Activated naive CD8-positive, alpha-beta T cell treated with anti-CD3 and anti-CD28 coated beads for 36 hours (primary cell): ENCODE measurements around the gene RHBDD3. TPM values are rescaled to one million over a fixed set of nuclear protein-coding genes. Genes with fewer than 3 reads are reported as not detected.
A peak's percentile ranks its signal among the peaks of the same experiment; 100 is the strongest.
"Not testable (repeated sequence)": the region's sequence is repeated elsewhere in the genome, so short reads cannot be mapped to it uniquely, and the experiment has no call there.

Experiments
- DNase-seq: peaks from one replicate; pipeline ENCODE4 v3.0.0; 2021
- H3K27ac Mint-ChIP-seq: one replicate; pipeline ENCODE4 v1.8.0; 2022; ENCODE audit warnings: mild to moderate bottlenecking, moderate library complexity, mixed read lengths
- H3K27me3 Mint-ChIP-seq: one replicate; pipeline ENCODE4 v1.8.0; 2022; ENCODE audit warnings: mild to moderate bottlenecking, mixed read lengths
- H3K36me3 Mint-ChIP-seq: one replicate; pipeline ENCODE4 v1.8.0; 2021; ENCODE audit warnings: mild to moderate bottlenecking, mixed read lengths
- H3K4me1 Mint-ChIP-seq: one replicate; pipeline ENCODE4 v1.8.0; 2021; ENCODE audit warnings: mixed read lengths
- H3K4me3 Mint-ChIP-seq: one replicate; pipeline ENCODE4 v1.8.0; 2022; ENCODE audit warnings: mild to moderate bottlenecking, moderate library complexity, mixed read lengths
- H3K9me3 Mint-ChIP-seq: one replicate; pipeline ENCODE4 v1.8.0; 2022; ENCODE audit warnings: mixed read lengths
- total RNA-seq, 2 experiments: library from RNA; stranded (reverse); gene quantifications; one replicate each; pipeline ENCODE4 v1.2.3, GENCODE V29; 2021

Gene RHBDD3
- total RNA-seq, 2 experiments from 2014 or later: 32.4 to 33.1 TPM

DNA sequence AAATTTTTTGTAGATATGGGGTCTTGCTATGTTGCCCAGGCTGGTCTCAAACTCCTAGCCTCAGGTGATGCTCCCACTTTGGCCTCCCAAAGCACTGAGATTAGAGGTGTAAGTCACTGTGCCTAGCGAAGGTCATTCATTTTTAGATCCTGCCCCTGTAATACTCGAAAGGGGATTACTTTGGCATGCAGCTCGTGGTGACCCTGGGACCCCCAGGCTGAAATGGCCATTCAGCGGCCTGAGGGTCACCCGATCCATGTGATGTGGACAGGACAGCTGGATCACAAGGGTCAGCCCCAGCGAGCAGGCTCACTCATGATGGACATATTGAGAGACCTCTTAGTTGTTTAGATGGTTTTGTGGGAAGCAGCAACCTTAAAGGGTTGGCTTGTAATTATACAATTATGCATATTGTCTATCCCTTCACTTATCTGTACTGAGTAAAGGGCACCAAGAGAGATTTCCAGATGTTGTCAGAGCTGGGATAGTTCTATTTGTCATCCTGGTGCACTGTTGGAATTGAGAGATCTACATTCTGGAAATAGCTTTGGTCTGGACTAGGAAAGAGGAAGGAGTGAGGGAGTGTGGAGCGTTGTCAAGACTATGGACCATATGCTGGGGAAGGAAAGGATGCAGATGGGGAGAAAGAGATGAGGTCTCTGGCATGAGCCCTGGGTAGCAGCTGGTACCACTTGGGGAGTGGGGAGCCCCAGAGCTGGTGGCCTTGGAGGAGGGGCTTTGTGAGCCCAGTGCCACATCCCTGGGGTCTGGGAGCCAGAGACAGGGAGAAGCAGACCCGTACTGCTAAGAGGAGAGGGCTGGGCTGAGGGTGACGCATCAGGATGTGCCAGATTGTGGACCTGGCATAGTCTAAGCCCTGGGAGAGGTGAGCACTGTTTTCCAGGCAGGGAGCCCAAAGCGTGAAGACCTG, 15.5 kb downstream of the RHBDD3 start:
- Mint-ChIP-seq H3K36me3 (no peaks in the 10 kb centered on the region), H3K27ac (no peak overlapping the region), H3K27me3 (no peaks in the 10 kb centered on the region), H3K4me3 (no peak overlapping the region), H3K4me1 (peaks cover 2% of the 10 kb centered on the region), H3K9me3 (no peaks in the 10 kb centered on the region)
- no peak for DNase-seq

DNA sequence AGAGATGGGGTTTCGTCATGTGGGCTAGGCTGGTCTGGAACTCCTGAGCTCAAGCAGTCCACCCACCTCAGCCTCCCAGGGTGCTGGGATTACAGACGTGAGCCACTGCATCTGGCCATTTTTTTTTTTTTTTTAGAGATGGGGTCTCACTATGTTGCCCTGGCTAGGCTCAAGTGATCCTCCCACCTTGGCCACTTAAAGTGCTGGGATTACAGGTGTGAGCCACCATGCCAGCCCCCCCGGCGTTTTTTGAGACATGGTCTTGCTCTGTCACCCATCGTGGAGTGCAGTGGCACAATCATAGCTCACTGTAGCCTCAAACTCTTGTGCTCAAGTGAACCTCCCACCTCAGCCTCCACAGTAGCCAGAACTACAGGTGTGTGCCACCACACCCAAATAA, 16.5 kb downstream of the RHBDD3 start:
- no peak for DNase-seq
- Mint-ChIP-seq H3K9me3 (no peaks in the 10 kb centered on the region), H3K4me3 (no peak overlapping the region), H3K27ac (no peak overlapping the region), H3K27me3 (no peaks in the 10 kb centered on the region), H3K36me3 (no peaks in the 10 kb centered on the region), H3K4me1 (peaks cover 2% of the 10 kb centered on the region)

DNA sequence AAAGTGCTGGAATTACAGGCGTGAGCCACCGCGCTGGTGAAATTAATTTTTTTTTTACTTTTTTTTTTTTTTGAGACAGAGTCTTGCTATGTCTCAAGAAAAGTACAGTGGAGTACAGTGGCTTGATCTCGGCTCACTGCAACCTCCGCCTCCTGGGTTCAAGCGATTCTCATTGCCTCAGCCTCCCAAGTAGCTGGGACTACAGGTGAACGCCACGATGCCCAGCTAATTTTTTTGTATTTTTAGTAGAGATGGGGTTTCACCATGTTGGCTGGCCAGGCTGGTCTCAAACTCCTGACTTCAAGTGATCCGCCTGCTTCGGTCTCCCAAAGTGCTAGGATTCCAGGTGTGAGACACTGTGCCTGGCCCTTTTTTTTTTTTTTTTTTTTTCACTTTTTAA, 19.9 kb downstream of the RHBDD3 start:
- H3K27ac Mint-ChIP-seq: not testable (repeated sequence)

DNA sequence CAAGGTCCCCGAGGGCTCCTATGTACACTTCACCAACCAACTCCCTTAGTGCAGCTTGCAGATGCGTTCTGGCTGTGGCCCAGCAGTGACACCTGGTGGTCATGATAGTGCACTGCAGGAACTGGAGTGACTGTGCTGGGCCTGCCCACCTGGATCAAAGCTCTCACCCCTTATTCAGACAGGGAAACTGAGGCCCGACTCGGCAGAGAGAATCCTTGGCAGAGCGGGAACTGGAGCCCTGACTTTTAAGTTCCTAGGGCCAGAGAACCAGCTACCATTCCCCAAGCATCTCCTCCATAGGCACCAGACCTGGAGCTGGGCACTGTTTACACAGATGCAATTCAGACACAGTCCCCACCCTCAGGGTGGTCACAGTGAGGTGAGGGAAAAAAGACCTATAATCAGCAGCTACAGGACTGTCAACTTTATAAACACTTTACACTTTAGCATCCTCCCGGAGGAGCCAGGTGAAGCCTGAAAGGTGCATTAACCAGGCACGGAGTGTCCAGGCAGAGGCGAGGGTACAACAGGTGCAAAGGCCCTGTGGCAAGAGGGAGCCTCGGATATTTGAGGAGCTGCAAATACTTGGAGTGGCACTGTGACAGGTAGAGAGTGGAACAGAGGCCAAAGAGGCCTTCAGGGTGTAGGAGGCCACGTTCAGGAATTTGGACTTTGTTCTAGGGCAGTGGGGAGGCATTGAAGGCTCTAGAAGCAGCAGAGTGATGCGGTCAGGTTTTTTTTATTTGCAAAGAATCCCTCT, 22.0 kb downstream of the RHBDD3 start:
- H3K27me3 Mint-ChIP-seq: peaks cover 32% of the 10 kb centered on the region
- peak; percentile 65 for DNase-seq
- H3K27ac Mint-ChIP-seq: no peak overlapping the region
- no peak overlapping the region for H3K4me3 Mint-ChIP-seq
- peaks cover 3% of the 10 kb centered on the region for H3K4me1 Mint-ChIP-seq
- H3K36me3 Mint-ChIP-seq: no peaks in the 10 kb centered on the region
- peaks cover 12% of the 10 kb centered on the region for H3K9me3 Mint-ChIP-seq

More for the DNA sequence above, 19.9 kb downstream of the RHBDD3 start:
- H3K4me1 Mint-ChIP-seq, DNase-seq, H3K36me3 Mint-ChIP-seq, H3K9me3 Mint-ChIP-seq, H3K4me3 Mint-ChIP-seq: not testable (repeated sequence)
- peaks cover 22% of the 10 kb centered on the region for H3K27me3 Mint-ChIP-seq

DNA sequence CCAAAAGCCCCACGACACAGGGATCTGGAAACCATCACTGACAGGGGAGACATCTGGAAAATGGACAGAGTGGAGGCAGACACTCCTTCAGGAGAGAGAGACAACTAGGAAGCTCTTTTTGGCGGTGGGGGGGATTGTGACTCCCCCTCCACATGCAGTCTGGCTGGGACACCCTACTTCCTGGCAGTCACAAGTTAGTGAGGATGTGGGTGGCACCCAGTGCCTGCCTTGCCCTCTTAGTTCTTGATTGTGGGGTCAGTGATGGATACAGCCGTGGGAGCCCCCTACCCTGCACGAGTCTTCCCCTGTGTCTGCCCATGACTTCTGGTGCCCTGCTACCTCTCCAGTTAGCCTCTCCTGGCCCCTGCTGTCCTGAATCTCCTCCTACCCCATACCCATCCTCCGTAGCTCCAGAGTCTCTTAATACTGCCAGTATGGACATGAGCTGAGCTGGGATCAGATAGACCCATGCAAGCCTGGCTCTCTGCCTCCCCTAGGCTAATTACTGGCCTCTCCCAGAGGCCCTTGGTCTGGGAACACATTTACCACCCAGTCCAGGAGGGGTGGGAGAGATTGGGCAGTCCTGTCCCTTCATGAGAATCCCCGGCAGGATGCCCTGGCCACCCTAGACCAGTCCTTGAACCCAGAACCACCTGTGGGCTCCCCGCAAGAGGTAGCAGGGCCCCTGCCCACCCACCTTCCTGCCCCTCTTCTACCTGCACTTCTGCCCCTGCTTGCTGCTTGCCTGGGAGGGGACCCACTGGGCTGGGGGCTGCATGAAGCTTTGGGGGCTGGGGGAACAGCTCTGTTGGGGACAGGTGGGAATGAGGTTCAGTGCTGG, 22.8 kb downstream of the RHBDD3 start:
- Mint-ChIP-seq H3K27ac (no peak overlapping the region), H3K4me3 (no peak overlapping the region), H3K9me3 (peaks cover 12% of the 10 kb centered on the region), H3K36me3 (no peaks in the 10 kb centered on the region), H3K4me1 (peaks cover 3% of the 10 kb centered on the region), H3K27me3 (peaks cover 32% of the 10 kb centered on the region)
- no peak for DNase-seq

DNA sequence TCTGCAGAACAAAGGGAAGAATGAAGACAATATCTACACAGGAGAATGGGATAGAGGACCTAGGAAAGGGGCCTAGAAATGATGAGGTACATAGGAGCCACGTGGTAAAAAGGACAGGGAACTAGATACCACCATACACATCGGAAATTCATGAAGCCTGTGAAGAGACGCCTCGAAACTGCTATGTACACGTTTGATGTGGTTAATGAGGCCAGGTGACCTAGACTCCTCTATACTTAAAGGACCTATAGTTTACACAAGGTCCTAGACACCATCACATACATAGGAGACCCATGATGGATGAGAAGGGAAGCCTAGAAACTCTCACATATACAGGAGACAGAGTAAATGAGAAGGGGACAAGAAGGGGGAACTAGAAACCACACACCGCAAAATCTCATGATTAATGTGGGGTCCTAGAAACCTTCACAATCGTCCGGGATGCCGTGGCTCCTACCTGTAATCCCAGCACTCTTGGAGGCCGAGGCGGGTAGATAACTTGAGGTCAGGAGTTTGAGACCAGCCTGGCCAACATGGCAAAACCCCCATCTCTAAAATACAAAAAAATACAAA, 23.8 kb downstream of the RHBDD3 start:
- H3K4me1 Mint-ChIP-seq: peaks cover 3% of the 10 kb centered on the region
- H3K27me3 Mint-ChIP-seq: peaks cover 32% of the 10 kb centered on the region
- H3K4me3 Mint-ChIP-seq: no peak overlapping the region

GRCh38 chr22:29240481-29240880, 27.3 kb downstream of the RHBDD3 start:
- not testable (repeated sequence) for H3K27ac Mint-ChIP-seq, DNase-seq, H3K36me3 Mint-ChIP-seq, H3K4me3 Mint-ChIP-seq, H3K4me1 Mint-ChIP-seq
- Mint-ChIP-seq H3K27me3 (peaks cover 31% of the 10 kb centered on the region), H3K9me3 (peaks cover 15% of the 10 kb centered on the region)

More for the DNA sequence above, 23.8 kb downstream of the RHBDD3 start:
- Mint-ChIP-seq H3K27ac (no peak overlapping the region), H3K36me3 (no peaks in the 10 kb centered on the region), H3K9me3 (peaks cover 15% of the 10 kb centered on the region)
- no peak for DNase-seq

- no peak for DNase-seq
- Mint-ChIP-seq H3K4me3 (no peak overlapping the region), H3K27ac (no peak overlapping the region), H3K36me3 (no peaks in the 10 kb centered on the region), H3K9me3 (peaks cover 3% of the 10 kb centered on the region), H3K4me1 (no peaks in the 10 kb centered on the region), H3K27me3 (peaks cover 4% of the 10 kb centered on the region)
Measured at GRCh38 chr22:29233277-29233877, 34.4 kb downstream of the RHBDD3 start.

GRCh38 chr22:29231971-29232959, 35.5 kb downstream of the RHBDD3 start:
- Mint-ChIP-seq H3K27ac (no peak overlapping the region), H3K9me3 (peaks cover 3% of the 10 kb centered on the region), H3K4me3 (no peak overlapping the region), H3K36me3 (no peaks in the 10 kb centered on the region), H3K27me3 (peaks cover 4% of the 10 kb centered on the region), H3K4me1 (no peaks in the 10 kb centered on the region)
- no peak for DNase-seq

DNA sequence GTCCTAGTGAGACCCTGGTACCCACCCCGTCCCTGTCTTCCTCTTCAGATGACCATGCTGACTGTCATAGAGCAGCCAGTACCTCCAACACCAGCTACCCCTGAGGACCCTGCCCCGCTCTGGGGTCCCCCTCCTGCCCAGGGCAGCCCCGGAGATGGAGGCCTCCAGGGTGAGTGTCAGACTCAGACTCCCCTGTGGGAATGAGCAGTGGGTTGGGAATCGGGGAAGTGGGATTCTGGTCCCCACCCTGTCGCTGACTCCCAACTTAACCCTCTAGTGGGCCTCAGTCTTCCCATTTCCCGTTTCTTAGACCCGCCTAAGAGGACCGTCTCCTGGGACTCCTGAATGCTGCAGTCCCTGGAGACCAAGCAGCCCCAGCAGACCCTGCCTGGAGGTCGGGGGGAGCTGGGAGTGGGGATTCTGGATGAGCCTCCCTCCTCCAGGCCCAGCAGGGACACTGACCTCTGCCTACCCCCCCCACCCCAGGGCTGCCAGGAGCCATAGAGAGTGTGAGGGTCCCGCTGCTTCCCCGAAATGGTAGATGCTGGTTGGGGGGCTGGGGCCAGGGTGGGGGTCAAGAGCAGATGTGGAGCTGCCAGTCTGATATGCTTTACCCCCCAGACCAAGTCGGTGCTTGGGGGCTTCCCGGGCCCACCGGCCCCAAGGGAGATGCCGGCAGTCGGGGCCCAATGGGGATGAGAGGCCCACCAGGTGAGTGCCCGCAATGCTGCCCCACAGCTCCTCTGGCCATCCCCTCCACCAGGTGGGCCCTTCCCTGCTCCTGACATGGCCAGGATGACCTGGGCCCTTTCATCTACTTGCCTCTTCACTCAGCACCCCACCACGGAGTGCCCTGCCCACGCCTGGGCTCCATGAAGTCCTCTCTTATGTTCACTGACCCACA, 36.6 kb downstream of the RHBDD3 start:
- H3K9me3 Mint-ChIP-seq: peaks cover 3% of the 10 kb centered on the region
- peaks cover 4% of the 10 kb centered on the region for H3K27me3 Mint-ChIP-seq
- H3K36me3 Mint-ChIP-seq: no peaks in the 10 kb centered on the region
- H3K4me1 Mint-ChIP-seq: no peaks in the 10 kb centered on the region
- H3K4me3 Mint-ChIP-seq: no peak overlapping the region
- H3K27ac Mint-ChIP-seq: no peak overlapping the region
- DNase-seq: no peak

DNA sequence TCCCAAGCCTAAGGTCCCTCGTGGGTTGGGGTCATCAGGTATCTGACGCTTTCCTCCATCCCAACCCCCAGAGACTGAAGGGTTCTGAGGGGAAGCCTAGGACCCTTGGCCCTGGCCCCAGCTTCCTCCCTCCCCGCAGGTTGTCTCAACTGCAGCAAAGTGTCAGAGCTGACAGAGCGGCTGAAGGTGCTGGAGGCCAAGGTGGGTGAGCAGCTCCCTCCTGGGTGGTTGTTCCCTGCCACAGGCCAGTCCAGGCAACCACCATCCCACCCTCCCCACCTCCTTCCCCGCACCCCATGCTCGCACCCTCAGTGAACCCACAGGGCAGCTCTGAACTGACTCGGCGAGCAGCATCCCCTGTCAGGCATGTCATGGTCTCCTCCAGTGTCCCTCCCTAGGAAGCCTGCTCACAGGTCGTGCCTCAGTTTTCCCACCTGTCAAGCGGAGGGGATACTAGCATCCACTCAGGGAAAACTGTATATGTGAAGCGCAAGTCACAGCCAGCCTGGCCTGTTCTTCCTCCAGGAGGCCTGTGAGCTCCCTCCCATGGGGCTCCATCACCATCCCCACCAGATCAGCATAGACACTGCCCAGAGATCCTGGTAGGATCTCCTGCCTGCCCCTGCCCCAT, 41.3 kb downstream of the RHBDD3 start:
- Mint-ChIP-seq H3K9me3 (no peaks in the 10 kb centered on the region), H3K27me3 (no peaks in the 10 kb centered on the region), H3K4me3 (no peak overlapping the region), H3K27ac (no peak overlapping the region), H3K36me3 (no peaks in the 10 kb centered on the region), H3K4me1 (no peaks in the 10 kb centered on the region)
- no peak for DNase-seq

- no peaks in the 10 kb centered on the region for H3K36me3 Mint-ChIP-seq
- DNase-seq: no peak
- H3K27ac Mint-ChIP-seq: no peak overlapping the region
- H3K4me1 Mint-ChIP-seq: no peaks in the 10 kb centered on the region
- no peaks in the 10 kb centered on the region for H3K27me3 Mint-ChIP-seq
- H3K9me3 Mint-ChIP-seq: no peaks in the 10 kb centered on the region
- H3K4me3 Mint-ChIP-seq: no peak overlapping the region
Measured at GRCh38 chr22:29225422-29226090, 42.2 kb downstream of the RHBDD3 start.
